Measurements from ENCODE around the gene KCNQ1. TPM values are rescaled to one million over a fixed set of nuclear protein-coding genes. Genes with fewer than 3 reads are reported as not detected.
A peak's percentile ranks its signal among the peaks of the same experiment; 100 is the strongest.

Gene KCNQ1
- total and polyA plus RNA-seq, 9 of the 15 experiments (the other 6 are each of a cell fraction or from before 2014, with no cell fraction given): 0.44 TPM; not detected in 8

DNA sequence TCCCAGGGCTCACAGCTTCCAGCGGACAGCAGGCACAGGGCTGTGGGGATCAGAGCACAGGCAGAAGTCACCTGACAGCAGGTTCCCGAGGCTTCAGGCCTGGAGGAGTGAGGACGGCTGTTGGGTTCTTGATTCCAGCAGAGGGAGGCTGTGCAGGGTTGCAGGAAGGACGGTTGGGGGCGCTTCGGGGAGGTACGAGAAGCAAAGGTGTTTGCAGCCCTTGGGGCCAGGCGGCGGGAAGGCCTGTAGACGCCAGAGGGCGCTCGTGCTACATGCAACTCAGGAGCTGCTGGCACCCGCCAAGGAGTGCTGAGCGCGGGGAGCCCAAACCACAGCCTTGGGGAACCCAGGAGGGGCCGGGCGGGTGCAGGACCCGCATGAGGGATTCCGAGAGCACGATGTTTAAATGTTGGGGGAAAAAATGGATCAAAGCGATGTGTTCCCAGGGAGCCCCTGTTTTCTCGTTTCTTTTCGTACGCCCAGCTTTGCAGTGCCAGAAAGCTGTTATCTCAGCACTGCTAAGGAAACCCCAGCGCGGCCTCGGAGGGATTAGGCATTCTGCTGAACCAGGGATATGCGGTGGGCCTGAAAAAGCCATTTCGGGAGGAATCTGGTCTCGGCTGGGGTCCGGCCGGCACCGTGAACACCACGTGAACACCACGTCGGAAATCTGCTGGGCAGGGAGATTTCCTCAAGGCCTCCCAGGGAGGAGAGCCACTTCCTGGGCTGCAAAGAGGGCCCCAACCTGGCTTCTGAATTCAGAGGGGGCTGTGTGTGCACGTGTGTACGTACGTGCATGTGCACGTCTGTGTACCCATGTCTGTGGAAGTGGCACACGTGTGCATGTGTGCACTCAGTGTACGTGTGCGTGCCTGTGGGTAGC lies 88.1 kb downstream of the KCNQ1 start (continued):
- TF ChIP-seq ZNF609 (CRISPR knock-in tag; IDR thresholded peaks at IDR 0.05; ENCODE audit: borderline replicate concordance): no peak
- TF ChIP-seq KDM1A (IDR thresholded peaks at IDR 0.05): peak in 1 of 2 experiments; percentile 98; a peak in 2 of 4 replicates
- TF ChIP-seq GABPA (tag; conservative IDR thresholded peaks at IDR 0.05; ENCODE audit: low read depth): no peak
- peak in 1 of 2 experiments; percentile 45; a peak in 1 of 3 replicates for TF ChIP-seq CBX3 (IDR thresholded peaks at IDR 0.05; ENCODE audit: borderline replicate concordance in 1 of 2, low read length in 2 of 2)
- TF ChIP-seq, protein P1, sequence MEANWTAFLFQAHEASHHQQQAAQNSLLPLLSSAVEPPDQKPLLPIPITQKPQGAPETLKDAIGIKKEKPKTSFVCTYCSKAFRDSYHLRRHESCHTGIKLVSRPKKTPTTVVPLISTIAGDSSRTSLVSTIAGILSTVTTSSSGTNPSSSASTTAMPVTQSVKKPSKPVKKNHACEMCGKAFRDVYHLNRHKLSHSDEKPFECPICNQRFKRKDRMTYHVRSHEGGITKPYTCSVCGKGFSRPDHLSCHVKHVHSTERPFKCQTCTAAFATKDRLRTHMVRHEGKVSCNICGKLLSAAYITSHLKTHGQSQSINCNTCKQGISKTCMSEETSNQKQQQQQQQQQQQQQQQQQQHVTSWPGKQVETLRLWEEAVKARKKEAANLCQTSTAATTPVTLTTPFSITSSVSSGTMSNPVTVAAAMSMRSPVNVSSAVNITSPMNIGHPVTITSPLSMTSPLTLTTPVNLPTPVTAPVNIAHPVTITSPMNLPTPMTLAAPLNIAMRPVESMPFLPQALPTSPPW (CRISPR knock-in tag; IDR thresholded peaks at IDR 0.05): peak; percentile 63
- peak; percentile 59 for TF ChIP-seq USF1 (CRISPR knock-in tag; IDR thresholded peaks at IDR 0.05)
- TF ChIP-seq ZNF785 (CRISPR knock-in tag; IDR thresholded peaks at IDR 0.05): no peak
- TF ChIP-seq KLF16 (IDR thresholded peaks at IDR 0.05): 0 out of 2 replicates have a peak, but pooled peaks have one; percentile 13
